GM21390 (cell line): ENCODE data around the gene MTFR2.

Experiments
- ATAC-seq: cut with Tn5 transposase; IDR thresholded peaks from one replicate; pipeline ENCODE4 v1.9.1; 2021; ENCODE audit not compliant: unreplicated experiment

MTFR2 gene

GRCh38 chr6:136189104-136189503 lies 61.0 kb downstream of the MTFR2 start:
- no peak for ATAC-seq

- ATAC-seq = no peak
These were observed 61.6 kb downstream of the MTFR2 start for GRCh38 chr6:136188486-136188885.

- no peak for ATAC-seq
These were observed 63.7 kb downstream of the MTFR2 start for GRCh38 chr6:136186363-136186762.

- ATAC-seq = no peak
These were observed 65.4 kb downstream of the MTFR2 start for GRCh38 chr6:136184738-136185137.

- ATAC-seq = no peak
These were observed 68.2 kb downstream of the MTFR2 start for GRCh38 chr6:136181861-136182260.

GRCh38 chr6:136181512-136181833 lies 68.6 kb downstream of the MTFR2 start:
- ATAC-seq = no peak
